K562 (cell line): ENCODE results near the gene ATL3. TPM values are rescaled to one million over a fixed set of nuclear protein-coding genes. Genes with fewer than 3 reads are reported as not detected.
A peak's percentile ranks its signal among the peaks of the same experiment; 100 is the strongest.

Experiments used
- BHLHE40 ChIP-seq: IDR thresholded peaks from 2 replicates; pipeline ENCODE4 v1.6.1; 2011; ENCODE audit warnings: low read length, improper control_type of control experiment
- CBX3 ChIP-seq, 2 experiments: IDR thresholded peaks; 1 replicate in 1 of 2; 2 replicates in 1 of 2; pipeline ENCODE4 v1.6.1; 2012; ENCODE audit warnings: inconsistent platforms in 2 of 2, low read length in 2 of 2, borderline replicate concordance in 1 of 2, control low read depth in 1 of 2
- CEBPG ChIP-seq, 3 experiments: fragments of 200-800 bp in 1 of 3; sonication (Bioruptor generic) in 1 of 3; sonication (generic) in 1 of 3; formaldehyde crosslinking in 1 of 3; IDR thresholded peaks in 2 of 3; conservative IDR thresholded peaks in 1 of 3; 2 replicates each; pipeline versions ENCODE4 v1.6.1 to v1.8.0; 2016 to 2022; ENCODE audit warnings: missing compliant biosample characterization in 2 of 3, missing genetic modification characterization in 2 of 3, mild to moderate bottlenecking in 1 of 3, missing genetic modification reagents in 1 of 3
- CTBP1 ChIP-seq: fragments of 450-650 bp; IDR thresholded peaks from 2 replicates; pipeline ENCODE4 v1.6.1; 2016; ENCODE audit warnings: borderline replicate concordance
- HDAC1 ChIP-seq, 2 experiments: fragments of 450-650 bp; IDR thresholded peaks; 2 replicates each; pipeline ENCODE4 v1.6.1; 2016 to 2017; ENCODE audit warnings: inconsistent platforms in 1 of 2, mild to moderate bottlenecking in 1 of 2, moderate library complexity in 1 of 2
- HDAC2 ChIP-seq: fragments of 450-650 bp; IDR thresholded peaks from 2 replicates; pipeline ENCODE4 v1.6.1; 2016; ENCODE audit warnings: mild to moderate bottlenecking
- JUND ChIP-seq, 2 experiments: IDR thresholded peaks; 2 replicates in 1 of 2; 3 replicates in 1 of 2; pipeline ENCODE4 v1.6.1; 2011; ENCODE audit warnings: borderline replicate concordance in 2 of 2, low read depth in 2 of 2, low read length in 2 of 2, improper control_type of control experiment in 1 of 2, missing biosample characterization in 1 of 2, missing genetic modification characterization in 1 of 2, missing genetic modification reagents in 1 of 2
- KDM5B ChIP-seq: fragments of 200-600 bp; sonication (generic); IDR thresholded peaks from 2 replicates; pipeline ENCODE4 v1.6.1; 2012; ENCODE audit warnings: low read depth, mild to moderate bottlenecking, moderate library complexity, low read length, control low read depth, inconsistent platforms; ENCODE audit not compliant: insufficient replicate concordance
- L3MBTL2 ChIP-seq: fragments of 450-650 bp; IDR thresholded peaks from 2 replicates; pipeline ENCODE4 v1.6.1; 2016; ENCODE audit warnings: mild to moderate bottlenecking, moderate library complexity
- MAX ChIP-seq: sonication (generic); formaldehyde crosslinking; IDR thresholded peaks from 2 replicates; pipeline ENCODE4 v1.9.0; 2022; ENCODE audit warnings: mild to moderate bottlenecking, missing genetic modification reagents
- MEF2A ChIP-seq: IDR thresholded peaks from 2 replicates; pipeline ENCODE4 v1.6.1; 2011; ENCODE audit warnings: low read depth, mild to moderate bottlenecking, low read length, moderate library complexity; ENCODE audit not compliant: control insufficient read depth
- MEIS2 ChIP-seq: fragments of 450-650 bp; IDR thresholded peaks from 2 replicates; pipeline ENCODE4 v1.6.1; 2014; ENCODE audit warnings: mild to moderate bottlenecking; ENCODE audit not compliant: partially characterized antibody
- MYC ChIP-seq, 2 experiments: fragments of 250-450 bp in 1 of 2; sonication (Bioruptor Pico) in 1 of 2; IDR thresholded peaks; 2 replicates each; pipeline versions ENCODE4 v1.5.1 to v1.6.1; 2012 to 2021; ENCODE audit warnings: low read depth in 2 of 2, borderline replicate concordance in 1 of 2, improper control_type of control experiment in 1 of 2, low read length in 1 of 2, mild to moderate bottlenecking in 1 of 2, moderate library complexity in 1 of 2
- PTRF ChIP-seq: fragments of 450-650 bp; IDR thresholded peaks from 2 replicates; pipeline ENCODE4 v1.6.1; 2016; ENCODE audit warnings: mild to moderate bottlenecking, missing genetic modification characterization, missing compliant biosample characterization
- TAF9B ChIP-seq: fragments of 450-650 bp; IDR thresholded peaks from 2 replicates; pipeline ENCODE4 v1.6.1; 2018; ENCODE audit warnings: mild to moderate bottlenecking; ENCODE audit not compliant: partially characterized antibody
- ZNF24 ChIP-seq: fragments of 450-650 bp; IDR thresholded peaks from 2 replicates; pipeline ENCODE4 v1.6.1; 2016
- ZNF311 ChIP-seq: fragments of 250-450 bp; sonication (Bioruptor Pico); IDR thresholded peaks from 2 replicates; pipeline ENCODE4 v1.4.0; 2020; ENCODE audit warnings: mild to moderate bottlenecking, moderate library complexity
- ZNF511 ChIP-seq: sonication (generic); formaldehyde crosslinking; IDR thresholded peaks from 2 replicates; pipeline ENCODE4 v1.8.0; 2022; ENCODE audit warnings: mild to moderate bottlenecking, missing genetic modification reagents
- polyA plus RNA-seq, 8 experiments: library from polyadenylated mRNA; depleted of rRNA in 4 of 8; stranded (reverse) in 5 of 8; unstranded in 3 of 8; fragments of >200 nt; fragmentation: Nextera tagmentation in 2 of 8; fragmentation: Illumina TruSeq in 1 of 8; extraction: Ambion mirVana in 2 of 8; extraction: Trizol in 1 of 8; gene quantifications; 2 replicates each; pipeline versions ENCODE4 v1.2.1 to v1.2.3, GENCODE V29; 2011 to 2014; ENCODE audit warnings: inconsistent platforms in 1 of 8, missing spikeins in 1 of 8
- total RNA-seq, 7 experiments: library from RNA; depleted of rRNA in 6 of 7; stranded (reverse); fragments of >200 nt in 6 of 7; fragmentation: Illumina TruSeq in 2 of 7; extraction: Trizol in 2 of 7; gene quantifications; 2 replicates each; pipeline versions ENCODE4 v1.2.1 to v1.2.3, GENCODE V29; 2011 to 2021; ENCODE audit warnings: low replicate concordance in 1 of 7

The ATL3 gene
- total and polyA plus RNA-seq, 9 of the 15 experiments (the other 6 are each of a cell fraction or from before 2014, with no cell fraction given) = 18.2 to 39.8 (median 23.9) TPM

- TF ChIP-seq HDAC2 = peak; percentile 53; the same call in 1 of the 2 replicates
- peak in 1 of 2 experiments; percentile 82; a peak in 1 of 4 replicates for TF ChIP-seq HDAC1 (IDR thresholded peaks at IDR 0.05)
- peak; percentile 56; the same call in 1 of the 2 replicates for TF ChIP-seq MAX (CRISPR knock-in tag)
- no peak for TF ChIP-seq MEF2A
- no peak for TF ChIP-seq ZNF511 (CRISPR knock-in tag)
- TF ChIP-seq KDM5B = peak; percentile 89
- peak; percentile 98 for TF ChIP-seq MEIS2
- peak; percentile 75 for TF ChIP-seq TAF9B
- TF ChIP-seq CBX3 (IDR thresholded peaks at IDR 0.05; ENCODE audit: borderline replicate concordance in 1 of 2, low read length in 2 of 2) = no peak
- TF ChIP-seq ZNF24 = no peak
- TF ChIP-seq MYC (IDR thresholded peaks at IDR 0.05; ENCODE audit: low read depth, low read length) = peak; percentile 62
- peak; percentile 73; the same call in 1 of the 2 replicates for TF ChIP-seq MYC (CRISPR knock-in tag; IDR thresholded peaks at IDR 0.05; ENCODE audit: borderline replicate concordance, low read depth)
- peak; percentile 70; the same call in 1 of the 2 replicates for TF ChIP-seq JUND (IDR thresholded peaks at IDR 0.05; ENCODE audit: borderline replicate concordance, low read depth, low read length)
- TF ChIP-seq JUND (tag; IDR thresholded peaks at IDR 0.05; ENCODE audit: borderline replicate concordance, low read depth, low read length) = no peak; the same call in 2 of the 3 replicates
- TF ChIP-seq BHLHE40 = 0 out of 2 replicates have a peak, but pooled peaks have one; percentile 66
- TF ChIP-seq CTBP1 = peak; percentile 86
- TF ChIP-seq L3MBTL2 = peak; percentile 85; the same call in 1 of the 2 replicates
- TF ChIP-seq PTRF = no peak
- TF ChIP-seq ZNF311 (CRISPR knock-in tag) = no peak
- TF ChIP-seq CEBPG (CRISPR knock-in tag; IDR thresholded peaks at IDR 0.05) = peak; percentile 39; the same call in 1 of the 2 replicates
- peak in 1 of 2 experiments; percentile 52; a peak in 1 of 4 replicates for TF ChIP-seq CEBPG (tag; conservative IDR thresholded peaks at IDR 0.05 in 1 of 2, IDR thresholded peaks at IDR 0.05 in 1 of 2)
Measured at GRCh38 chr11:63681321-63682065, 10.3 kb upstream of the ATL3 start, which contains the start of gene RTN3 (continued).
